ENCODE measurements around the gene RPS14.

DNA sequence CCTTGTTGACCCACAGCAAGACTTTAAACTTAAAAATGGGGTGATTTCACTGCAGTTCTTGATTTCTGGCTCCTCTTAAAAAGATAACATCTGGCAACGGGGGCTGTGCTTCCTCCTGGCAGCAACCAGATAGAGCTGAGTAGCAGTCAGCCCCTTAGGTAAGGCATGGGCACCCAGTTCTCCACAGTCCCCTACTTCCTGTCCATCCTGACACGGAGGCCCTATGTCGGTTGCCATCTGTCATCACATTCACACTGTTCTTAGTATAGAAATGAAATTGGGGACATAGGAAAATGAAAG, 48.5 kb downstream of the RPS14 start:
- TF ChIP-seq CTCF (conservative IDR thresholded peaks at IDR 0.05; ENCODE audit: low read depth, low read length) (no peak), EZH2phosphoT487 (IDR thresholded peaks at IDR 0.05; ENCODE audit: borderline replicate concordance, low read length) (no peak), EZH2 (IDR thresholded peaks at IDR 0.05; ENCODE audit: low read length, unreplicated experiment) (no peak)

Data from PC-3 (cell line).